Astrocyte (in vitro differentiated cells and primary cell): ENCODE data around the gene STAU1. TPM values are rescaled to one million over a fixed set of nuclear protein-coding genes. Genes with fewer than 3 reads are reported as not detected.

Experiments
- DNase-seq: peaks from one replicate; pipeline ENCODE4 v3.0.0-alpha.2; 2010; ENCODE audit warnings: low read depth
- FAIRE-seq: peaks from 2 replicates; lab custom pipeline; 2011; peaks lifted over from hg19 to GRCh38; lab: Jason Lieb, UNC
- H2AFZ ChIP-seq: 2 replicates; pipeline ENCODE4 v1.6.0; 2012; ENCODE audit warnings: low read depth, low read length, inconsistent platforms
- H3K27ac ChIP-seq: 2 replicates; pipeline ENCODE4 v1.5.1; 2011; ENCODE audit warnings: low read depth, low read length, inconsistent platforms
- H3K27me3 ChIP-seq: 2 replicates; pipeline ENCODE4 v1.6.0; 2011; ENCODE audit warnings: low read length, inconsistent platforms; ENCODE audit not compliant: insufficient read depth
- H3K36me3 ChIP-seq: 2 replicates; pipeline ENCODE4 v1.5.1; 2011; ENCODE audit warnings: low read length, inconsistent platforms; ENCODE audit not compliant: insufficient read depth
- H3K4me1 ChIP-seq: 2 replicates; pipeline ENCODE4 v1.5.1; 2011; ENCODE audit warnings: low read length, inconsistent platforms; ENCODE audit not compliant: insufficient read depth
- H3K4me2 ChIP-seq: 2 replicates; pipeline ENCODE4 v1.6.0; 2012; ENCODE audit warnings: low read length, inconsistent platforms
- H3K4me3 ChIP-seq: 2 replicates; pipeline ENCODE4 v1.5.1; 2011; ENCODE audit warnings: low read depth, mild to moderate bottlenecking, low read length, inconsistent platforms; ENCODE audit not compliant: insufficient read depth
- H3K79me2 ChIP-seq: 2 replicates; pipeline ENCODE4 v1.6.0; 2012; ENCODE audit warnings: mild to moderate bottlenecking, low read length, inconsistent platforms; ENCODE audit not compliant: insufficient read depth
- H3K9ac ChIP-seq: 2 replicates; pipeline ENCODE4 v1.6.0; 2012; ENCODE audit warnings: mild to moderate bottlenecking, low read length, inconsistent platforms
- H3K9me3 ChIP-seq: 2 replicates; pipeline ENCODE4 v1.5.1; 2012; ENCODE audit warnings: low read depth, mild to moderate bottlenecking, low read length, inconsistent platforms; ENCODE audit not compliant: insufficient read depth
- H4K20me1 ChIP-seq: 2 replicates; pipeline ENCODE4 v1.6.0; 2012; ENCODE audit warnings: low read length, inconsistent platforms; ENCODE audit not compliant: insufficient read depth
- H3K27ac Mint-ChIP-seq: one replicate; pipeline ENCODE4 v1.8.0; 2021; ENCODE audit warnings: mild to moderate bottlenecking, mixed read lengths; ENCODE audit not compliant: unreplicated experiment
- H3K27me3 Mint-ChIP-seq: one replicate; pipeline ENCODE4 v1.8.0; 2021; ENCODE audit warnings: low read depth, mixed read lengths; ENCODE audit not compliant: unreplicated experiment
- H3K36me3 Mint-ChIP-seq: one replicate; pipeline ENCODE4 v1.8.0; 2021; ENCODE audit warnings: low read depth, mixed read lengths; ENCODE audit not compliant: unreplicated experiment
- H3K4me1 Mint-ChIP-seq: one replicate; pipeline ENCODE4 v1.8.0; 2021; ENCODE audit warnings: low read depth, mixed read lengths; ENCODE audit not compliant: unreplicated experiment
- H3K4me3 Mint-ChIP-seq: one replicate; pipeline ENCODE4 v1.8.0; 2021; ENCODE audit warnings: mild to moderate bottlenecking, moderate library complexity, mixed read lengths; ENCODE audit not compliant: unreplicated experiment
- H3K9me3 Mint-ChIP-seq: one replicate; pipeline ENCODE4 v1.8.0; 2021; ENCODE audit warnings: mild to moderate bottlenecking, mixed read lengths; ENCODE audit not compliant: unreplicated experiment
- CTCF ChIP-seq: IDR thresholded peaks from 2 replicates; pipeline ENCODE4 v1.5.1; 2011; ENCODE audit warnings: low read depth, mild to moderate bottlenecking, inconsistent platforms, low read length, moderate library complexity; ENCODE audit not compliant: insufficient read depth
- EZH2 ChIP-seq: IDR thresholded peaks from 2 replicates; pipeline ENCODE4 v1.6.1; 2012; ENCODE audit warnings: mild to moderate bottlenecking, low read length, inconsistent platforms; ENCODE audit not compliant: insufficient read depth
- total RNA-seq: library from RNA; stranded (reverse); gene quantifications from 2 replicates; pipeline ENCODE4 v1.2.1, GENCODE V29; 2021

The STAU1 gene
- total RNA-seq, 1 donor from 2014 or later = 98.0 TPM

DNA sequence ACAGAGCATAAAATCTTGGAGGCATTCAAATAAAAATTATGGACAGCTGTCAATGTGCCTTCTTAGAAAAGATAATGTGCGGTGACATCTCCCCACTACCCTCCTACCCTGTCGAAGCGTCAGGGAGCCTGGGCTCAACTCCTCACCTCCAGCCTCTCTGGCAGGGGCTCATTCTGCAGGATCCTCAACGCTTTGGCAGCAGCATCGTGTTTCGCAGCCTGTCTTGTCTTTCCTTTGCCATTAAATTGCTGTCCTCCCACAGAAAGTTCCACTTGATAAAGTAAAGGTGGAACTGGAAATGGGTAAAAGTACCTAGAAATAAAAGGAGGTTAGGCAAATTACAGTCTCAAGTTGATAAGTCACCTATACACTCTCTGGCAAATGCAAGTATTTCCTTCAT, 36.7 kb downstream of the STAU1 start:
- Mint-ChIP-seq H3K4me3 (no peak overlapping the region), H3K27me3 (no peaks in the 10 kb centered on the region), H3K4me1 (peaks cover 3% of the 10 kb centered on the region), H3K9me3 (no peaks in the 10 kb centered on the region), H3K27ac (no peak overlapping the region), H3K36me3 (peaks cover 25% of the 10 kb centered on the region)
- no peak for TF ChIP-seq EZH2
- TF ChIP-seq CTCF = no peak
- no peak overlapping the region for H2AFZ ChIP-seq
- peaks cover 55% of the 10 kb centered on the region for H3K79me2 ChIP-seq
- H3K4me2 ChIP-seq = no peak overlapping the region
- no peaks in the 10 kb centered on the region for H3K27me3 ChIP-seq
- no peaks in the 10 kb centered on the region for H3K9me3 ChIP-seq
- peaks cover 50% of the 10 kb centered on the region for H4K20me1 ChIP-seq
- H3K4me1 ChIP-seq = no peaks in the 10 kb centered on the region
- no peak overlapping the region for H3K27ac ChIP-seq
- DNase-seq (no peak), FAIRE-seq (peak; percentile 17)
- no peak overlapping the region for H3K4me3 ChIP-seq
- no peak overlapping the region for H3K9ac ChIP-seq
- peaks cover 20% of the 10 kb centered on the region for H3K36me3 ChIP-seq

DNA sequence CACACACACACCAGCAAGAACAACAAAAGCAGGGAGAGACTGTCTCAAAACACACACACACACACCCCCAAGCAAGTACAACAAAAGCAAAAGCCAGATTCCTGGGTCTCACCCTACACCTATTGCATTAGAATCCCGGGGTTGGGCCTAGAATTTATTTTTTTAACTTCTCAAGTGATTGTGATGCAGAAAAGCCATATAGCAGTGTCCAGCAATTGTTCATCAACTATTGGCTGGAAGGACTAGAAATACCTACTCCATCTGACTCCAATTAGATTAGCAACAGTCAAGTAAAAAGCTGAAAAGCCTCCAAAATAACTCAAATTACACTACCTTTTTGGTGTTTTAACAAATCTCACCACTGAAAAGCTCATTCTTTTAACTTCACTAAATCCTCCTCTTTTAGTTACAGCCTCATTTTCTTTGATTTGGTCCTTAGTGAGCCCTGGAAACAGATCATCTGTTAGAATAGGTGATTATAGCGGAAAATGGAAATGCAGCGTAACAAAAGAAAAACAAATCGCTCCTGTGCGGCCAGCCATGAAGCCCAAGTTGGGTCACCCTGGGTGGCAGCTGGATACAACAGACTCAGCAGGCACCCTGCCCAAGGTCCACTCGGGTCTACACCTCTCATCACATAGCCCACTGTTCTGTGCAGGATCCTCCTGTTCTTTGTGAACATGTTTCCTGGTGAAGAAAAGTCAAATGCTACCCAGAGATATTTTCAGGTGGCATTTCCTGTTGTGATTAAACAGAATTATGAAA, 38.7 kb downstream of the STAU1 start:
- H3K27ac Mint-ChIP-seq = no peak overlapping the region
- no peaks in the 10 kb centered on the region for H3K9me3 Mint-ChIP-seq
- Histone ChIP-seq H3K79me2 (peaks cover 45% of the 10 kb centered on the region), H3K36me3 (peaks cover 20% of the 10 kb centered on the region), H3K27me3 (no peaks in the 10 kb centered on the region), H3K4me3 (no peak overlapping the region), H3K9me3 (no peaks in the 10 kb centered on the region), H2AFZ (no peak overlapping the region), H3K4me1 (no peaks in the 10 kb centered on the region), H3K4me2 (no peak overlapping the region), H3K9ac (no peak overlapping the region), H4K20me1 (peaks cover 50% of the 10 kb centered on the region), H3K27ac (no peak overlapping the region)
- no peaks in the 10 kb centered on the region for H3K27me3 Mint-ChIP-seq
- no peak overlapping the region for H3K4me3 Mint-ChIP-seq
- no peaks in the 10 kb centered on the region for H3K4me1 Mint-ChIP-seq
- FAIRE-seq = no peak
- no peak for DNase-seq
- no peak for TF ChIP-seq EZH2
- no peak for TF ChIP-seq CTCF
- H3K36me3 Mint-ChIP-seq = peaks cover 23% of the 10 kb centered on the region

- peaks cover 46% of the 10 kb centered on the region for H4K20me1 ChIP-seq
- H3K4me2 ChIP-seq = no peak overlapping the region
- Mint-ChIP-seq H3K36me3 (peaks cover 28% of the 10 kb centered on the region), H3K27ac (no peak overlapping the region), H3K9me3 (no peaks in the 10 kb centered on the region), H3K4me1 (no peaks in the 10 kb centered on the region), H3K27me3 (no peaks in the 10 kb centered on the region), H3K4me3 (no peak overlapping the region)
- TF ChIP-seq EZH2 (no peak), CTCF (no peak)
- DNase-seq (no peak), FAIRE-seq (no peak)
- H3K9me3 ChIP-seq = no peaks in the 10 kb centered on the region
- peaks cover 20% of the 10 kb centered on the region for H3K36me3 ChIP-seq
- no peak overlapping the region for H3K9ac ChIP-seq
- H3K79me2 ChIP-seq = peaks cover 43% of the 10 kb centered on the region
- no peaks in the 10 kb centered on the region for H3K4me1 ChIP-seq
- H3K27ac ChIP-seq = no peak overlapping the region
- H2AFZ ChIP-seq = no peak overlapping the region
- H3K4me3 ChIP-seq = no peak overlapping the region
- H3K27me3 ChIP-seq = no peaks in the 10 kb centered on the region
Measured at GRCh38 chr20:49148601-49149000, 39.5 kb downstream of the STAU1 start.
